AG09319 (cell line): ENCODE data around the gene ELP1.
"Not testable (repeated sequence)": the region's sequence is repeated elsewhere in the genome, so short reads cannot be mapped to it uniquely, and the experiment has no call there.

Experiments used
- DNase-seq: peaks from one replicate; pipeline ENCODE4 v3.0.0-alpha.2; 2010; ENCODE audit warnings: low read depth; ENCODE audit errors: extremely low read depth
- TF ChIP-seq, protein P1 (sequence below): IDR thresholded peaks from 2 replicates; pipeline ENCODE4 v1.5.1; 2011; ENCODE audit warnings: low read depth, mild to moderate bottlenecking, inconsistent platforms, low read length, moderate library complexity

The ELP1 gene, protein sequence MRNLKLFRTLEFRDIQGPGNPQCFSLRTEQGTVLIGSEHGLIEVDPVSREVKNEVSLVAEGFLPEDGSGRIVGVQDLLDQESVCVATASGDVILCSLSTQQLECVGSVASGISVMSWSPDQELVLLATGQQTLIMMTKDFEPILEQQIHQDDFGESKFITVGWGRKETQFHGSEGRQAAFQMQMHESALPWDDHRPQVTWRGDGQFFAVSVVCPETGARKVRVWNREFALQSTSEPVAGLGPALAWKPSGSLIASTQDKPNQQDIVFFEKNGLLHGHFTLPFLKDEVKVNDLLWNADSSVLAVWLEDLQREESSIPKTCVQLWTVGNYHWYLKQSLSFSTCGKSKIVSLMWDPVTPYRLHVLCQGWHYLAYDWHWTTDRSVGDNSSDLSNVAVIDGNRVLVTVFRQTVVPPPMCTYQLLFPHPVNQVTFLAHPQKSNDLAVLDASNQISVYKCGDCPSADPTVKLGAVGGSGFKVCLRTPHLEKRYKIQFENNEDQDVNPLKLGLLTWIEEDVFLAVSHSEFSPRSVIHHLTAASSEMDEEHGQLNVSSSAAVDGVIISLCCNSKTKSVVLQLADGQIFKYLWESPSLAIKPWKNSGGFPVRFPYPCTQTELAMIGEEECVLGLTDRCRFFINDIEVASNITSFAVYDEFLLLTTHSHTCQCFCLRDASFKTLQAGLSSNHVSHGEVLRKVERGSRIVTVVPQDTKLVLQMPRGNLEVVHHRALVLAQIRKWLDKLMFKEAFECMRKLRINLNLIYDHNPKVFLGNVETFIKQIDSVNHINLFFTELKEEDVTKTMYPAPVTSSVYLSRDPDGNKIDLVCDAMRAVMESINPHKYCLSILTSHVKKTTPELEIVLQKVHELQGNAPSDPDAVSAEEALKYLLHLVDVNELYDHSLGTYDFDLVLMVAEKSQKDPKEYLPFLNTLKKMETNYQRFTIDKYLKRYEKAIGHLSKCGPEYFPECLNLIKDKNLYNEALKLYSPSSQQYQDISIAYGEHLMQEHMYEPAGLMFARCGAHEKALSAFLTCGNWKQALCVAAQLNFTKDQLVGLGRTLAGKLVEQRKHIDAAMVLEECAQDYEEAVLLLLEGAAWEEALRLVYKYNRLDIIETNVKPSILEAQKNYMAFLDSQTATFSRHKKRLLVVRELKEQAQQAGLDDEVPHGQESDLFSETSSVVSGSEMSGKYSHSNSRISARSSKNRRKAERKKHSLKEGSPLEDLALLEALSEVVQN (N-terminal part only)

DNA sequence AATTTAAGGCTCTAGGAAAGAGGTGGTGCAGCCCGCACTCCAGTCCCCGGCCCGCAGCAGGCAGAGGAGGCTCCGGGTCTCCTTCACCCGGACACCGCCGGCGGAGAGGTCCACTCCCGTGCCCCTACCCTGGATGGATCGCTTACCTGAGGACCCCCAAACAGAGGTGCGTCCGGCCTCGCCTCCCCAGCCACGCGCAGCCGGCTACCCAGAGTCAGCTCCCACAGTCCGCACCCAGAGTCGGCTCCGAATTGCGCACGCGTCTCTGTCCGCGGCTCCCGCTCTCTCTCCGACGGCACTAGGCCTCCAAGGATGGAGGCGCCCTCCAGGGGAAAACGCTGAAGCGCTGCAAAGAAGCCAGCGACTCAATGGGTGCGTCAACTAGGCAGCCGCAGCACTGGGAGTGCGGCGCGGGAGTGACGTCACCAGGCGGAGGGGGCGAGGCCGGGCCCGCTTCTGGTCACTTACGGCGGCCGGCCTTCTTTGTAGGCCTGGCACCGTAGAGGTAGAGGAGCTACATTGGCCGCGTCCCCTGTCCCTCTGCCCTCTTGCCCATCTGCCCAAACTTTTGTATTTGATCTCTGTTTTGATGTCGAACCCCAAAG, at the start of gene ELP1:
Gene ELP1 (minus strand): TSS at position 407 of the 605 bp plus-strand sequence. CDS start 2,978 bp downstream, outside the sequence.
- DNase-seq, result peak; percentile 78
- TF ChIP-seq, protein P1, sequence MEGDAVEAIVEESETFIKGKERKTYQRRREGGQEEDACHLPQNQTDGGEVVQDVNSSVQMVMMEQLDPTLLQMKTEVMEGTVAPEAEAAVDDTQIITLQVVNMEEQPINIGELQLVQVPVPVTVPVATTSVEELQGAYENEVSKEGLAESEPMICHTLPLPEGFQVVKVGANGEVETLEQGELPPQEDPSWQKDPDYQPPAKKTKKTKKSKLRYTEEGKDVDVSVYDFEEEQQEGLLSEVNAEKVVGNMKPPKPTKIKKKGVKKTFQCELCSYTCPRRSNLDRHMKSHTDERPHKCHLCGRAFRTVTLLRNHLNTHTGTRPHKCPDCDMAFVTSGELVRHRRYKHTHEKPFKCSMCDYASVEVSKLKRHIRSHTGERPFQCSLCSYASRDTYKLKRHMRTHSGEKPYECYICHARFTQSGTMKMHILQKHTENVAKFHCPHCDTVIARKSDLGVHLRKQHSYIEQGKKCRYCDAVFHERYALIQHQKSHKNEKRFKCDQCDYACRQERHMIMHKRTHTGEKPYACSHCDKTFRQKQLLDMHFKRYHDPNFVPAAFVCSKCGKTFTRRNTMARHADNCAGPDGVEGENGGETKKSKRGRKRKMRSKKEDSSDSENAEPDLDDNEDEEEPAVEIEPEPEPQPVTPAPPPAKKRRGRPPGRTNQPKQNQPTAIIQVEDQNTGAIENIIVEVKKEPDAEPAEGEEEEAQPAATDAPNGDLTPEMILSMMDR, result peak; percentile 39

DNA sequence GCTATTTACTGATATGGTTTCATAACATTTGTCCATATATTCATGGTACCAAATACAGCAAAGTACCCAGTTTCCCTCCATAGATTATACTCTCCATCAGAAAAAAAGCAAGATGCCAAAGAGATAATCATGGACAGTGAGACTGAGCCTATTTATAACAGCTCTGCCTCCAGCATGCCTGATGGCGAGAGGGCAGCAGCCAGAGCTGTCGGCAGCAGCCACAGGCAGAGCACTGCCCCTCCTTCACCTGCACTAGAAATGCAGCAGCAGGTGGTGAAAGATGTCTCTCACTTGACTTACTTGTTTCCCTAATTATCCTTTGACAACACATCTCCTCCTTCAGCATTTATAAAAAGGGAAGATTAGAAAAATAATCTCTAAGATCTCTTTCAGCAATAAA, 47.0 kb upstream of the ELP1 start:
- no peak for DNase-seq
- TF ChIP-seq, protein P1, result no peak

DNA sequence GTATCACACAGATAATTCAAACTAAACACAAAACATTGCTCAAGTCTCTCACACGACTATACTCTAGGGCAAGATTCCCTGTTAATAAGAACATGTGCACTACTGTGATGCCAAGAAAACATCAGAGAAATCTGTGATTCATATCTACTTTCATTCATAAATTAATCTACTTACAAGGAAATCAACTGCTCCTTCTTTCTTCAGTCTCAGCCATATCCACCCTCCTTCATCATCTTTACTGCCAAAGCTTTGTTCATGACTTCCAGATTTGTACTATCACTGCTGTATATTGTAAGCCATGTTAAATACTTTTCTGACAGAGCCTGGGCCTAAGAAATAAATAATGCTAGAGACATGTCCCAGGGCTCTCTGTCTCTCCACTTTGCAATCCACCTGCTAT, 44.3 kb upstream of the ELP1 start:
- TF ChIP-seq, protein P1, result no peak
- no peak for DNase-seq

DNA sequence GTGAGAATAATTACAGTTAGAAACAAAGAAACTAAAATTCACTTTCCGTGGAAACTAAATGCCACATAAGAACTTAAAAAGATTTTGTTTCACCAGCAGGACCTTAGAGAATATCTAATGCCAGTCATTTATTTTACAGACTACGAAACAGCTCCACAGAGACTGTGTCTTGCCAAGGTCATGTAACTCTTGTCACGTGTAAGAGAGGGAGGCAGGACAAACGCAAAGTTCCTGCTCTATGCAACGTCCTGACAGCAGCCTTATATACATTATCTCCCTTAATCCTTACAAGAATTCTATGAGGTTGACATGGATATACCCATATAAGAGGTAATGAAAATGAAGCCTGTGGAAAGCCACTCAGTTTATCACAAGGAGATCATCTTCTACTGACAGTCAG, 40.0 kb upstream of the ELP1 start:
- TF ChIP-seq, protein P1, result no peak
- no peak for DNase-seq

DNA sequence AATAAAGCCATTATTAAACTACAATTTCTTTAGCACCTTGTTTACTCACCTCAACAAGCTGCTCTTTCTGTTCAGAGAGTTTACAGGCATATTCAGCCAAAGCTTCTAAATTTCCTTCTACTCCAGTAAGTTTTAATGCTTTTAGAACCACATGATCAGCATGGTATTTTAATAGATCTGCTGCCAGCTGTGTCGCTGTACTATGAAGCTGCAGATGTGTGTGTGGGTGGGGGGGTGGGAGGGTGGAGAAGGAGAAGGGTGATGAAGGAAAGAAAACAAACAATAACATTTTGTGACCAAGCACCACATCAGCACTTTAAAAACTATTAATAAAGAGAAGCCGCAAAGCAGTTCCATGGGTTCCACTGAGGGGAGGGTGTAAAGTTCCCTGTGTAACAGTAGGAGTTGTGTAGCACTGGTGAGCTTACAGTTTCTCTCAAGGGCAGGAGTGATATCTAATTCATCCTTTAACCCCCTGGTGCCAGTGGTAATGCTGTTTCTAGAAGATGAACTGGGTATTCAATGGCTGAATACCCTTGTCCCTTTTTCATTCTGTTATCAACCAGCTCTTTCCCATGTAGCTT, 38.8 kb upstream of the ELP1 start:
- DNase-seq, result no peak
- TF ChIP-seq, protein P1, result no peak

DNA sequence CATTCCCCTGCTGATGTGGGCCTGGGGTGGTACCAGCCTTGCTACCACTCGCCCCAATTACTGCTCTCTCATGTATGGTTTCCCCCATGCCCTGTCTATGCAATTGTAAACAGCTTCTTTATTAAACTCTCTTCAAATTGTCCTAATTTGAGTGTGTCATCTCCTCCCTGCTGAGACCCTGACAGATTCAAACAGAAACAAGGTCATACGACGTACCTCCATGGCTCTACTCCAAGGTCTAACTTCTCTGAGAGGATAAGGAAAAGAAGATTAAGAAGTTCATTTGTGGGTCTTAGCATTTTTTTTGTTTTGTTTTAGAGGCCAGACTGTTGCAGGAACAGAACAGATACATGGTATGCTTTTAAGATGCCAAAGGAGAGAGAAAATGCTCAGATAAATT, 38.3 kb upstream of the ELP1 start:
- TF ChIP-seq, protein P1, result no peak
- DNase-seq, result no peak

DNA sequence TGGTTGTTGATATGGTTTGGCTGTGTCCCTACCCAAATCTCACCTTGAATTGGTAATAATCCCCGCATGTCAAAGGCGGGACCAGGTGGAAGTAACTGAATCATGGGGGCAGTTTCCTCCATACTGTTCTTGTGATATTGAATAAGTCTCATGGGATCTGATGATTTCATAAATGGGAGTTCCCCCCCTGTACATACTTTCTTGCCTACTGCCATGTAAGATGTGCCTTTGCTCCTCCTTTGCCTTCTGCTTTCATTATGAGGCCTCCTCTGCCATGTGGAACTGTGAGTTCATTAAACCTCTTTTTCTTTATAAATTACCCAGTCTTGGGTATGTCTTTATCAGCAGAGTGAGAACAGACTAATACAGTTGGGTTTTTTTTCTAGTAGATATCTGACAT, 37.5 kb upstream of the ELP1 start:
- DNase-seq, result not testable (repeated sequence)
